Sigmoid colon (tissue), 3 donors: ENCODE measurements around the gene SDF2L1.

ENCODE experiments used
- CTCF ChIP-seq, 4 experiments: fragments of 450-650 bp in 3 of 4; fragments of 200-600 bp in 1 of 4; IDR thresholded peaks; one replicate each; pipeline ENCODE4 v1.5.1; 2016 to 2019; ENCODE audit warnings: antibody characterized with exemption in 4 of 4, mild to moderate bottlenecking in 3 of 4, moderate library complexity in 2 of 4
- POLR2A ChIP-seq, 2 donors: fragments of 450-650 bp; IDR thresholded peaks; one replicate each; pipeline ENCODE4 v1.6.1; 2016; ENCODE audit warnings: antibody characterized with exemption in 2 of 2, mild to moderate bottlenecking in 2 of 2, moderate library complexity in 2 of 2

- TF ChIP-seq CTCF (IDR thresholded peaks at IDR 0.05) (no peak), POLR2A (IDR thresholded peaks at IDR 0.05) (no peak)
Measured at GRCh38 chr22:21684492-21685163, 42.5 kb downstream of the SDF2L1 start.
